Loucy (cell line): ENCODE measurements around the gene CYP4F8.

Experiments
- EZH2phosphoT487 ChIP-seq: fragments of 200-600 bp; IDR thresholded peaks from 2 replicates; pipeline ENCODE4 v1.6.1; 2018; ENCODE audit warnings: antibody characterized with exemption, mild to moderate bottlenecking, moderate library complexity, borderline replicate concordance
- TF ChIP-seq, protein P1 (sequence below): fragments of 200-600 bp; sonication (generic); conservative IDR thresholded peaks from 2 replicates; pipeline ENCODE4 v1.5.1; 2014; ENCODE audit warnings: mild to moderate bottlenecking, antibody characterized with exemption, low read length

GRCh38 chr19:15643387-15643786 lies 28.4 kb downstream of the CYP4F8 start:
- no peak for TF ChIP-seq EZH2phosphoT487
- TF ChIP-seq, protein P1, sequence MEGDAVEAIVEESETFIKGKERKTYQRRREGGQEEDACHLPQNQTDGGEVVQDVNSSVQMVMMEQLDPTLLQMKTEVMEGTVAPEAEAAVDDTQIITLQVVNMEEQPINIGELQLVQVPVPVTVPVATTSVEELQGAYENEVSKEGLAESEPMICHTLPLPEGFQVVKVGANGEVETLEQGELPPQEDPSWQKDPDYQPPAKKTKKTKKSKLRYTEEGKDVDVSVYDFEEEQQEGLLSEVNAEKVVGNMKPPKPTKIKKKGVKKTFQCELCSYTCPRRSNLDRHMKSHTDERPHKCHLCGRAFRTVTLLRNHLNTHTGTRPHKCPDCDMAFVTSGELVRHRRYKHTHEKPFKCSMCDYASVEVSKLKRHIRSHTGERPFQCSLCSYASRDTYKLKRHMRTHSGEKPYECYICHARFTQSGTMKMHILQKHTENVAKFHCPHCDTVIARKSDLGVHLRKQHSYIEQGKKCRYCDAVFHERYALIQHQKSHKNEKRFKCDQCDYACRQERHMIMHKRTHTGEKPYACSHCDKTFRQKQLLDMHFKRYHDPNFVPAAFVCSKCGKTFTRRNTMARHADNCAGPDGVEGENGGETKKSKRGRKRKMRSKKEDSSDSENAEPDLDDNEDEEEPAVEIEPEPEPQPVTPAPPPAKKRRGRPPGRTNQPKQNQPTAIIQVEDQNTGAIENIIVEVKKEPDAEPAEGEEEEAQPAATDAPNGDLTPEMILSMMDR = no peak
